ENCODE data around the gene FAM200C. TPM values are rescaled to one million over a fixed set of nuclear protein-coding genes. Genes with fewer than 3 reads are reported as not detected.

The FAM200C gene
- total and polyA plus RNA-seq, 11 donors = 2.2 to 5.0 (median 3.4) TPM

- ATAC-seq (no peak), DNase-seq (peak in 1 of 5 donors; percentile 54)
- Histone ChIP-seq H3K9me3 (no peaks in the 10 kb centered on the region), H3K27me3 (no peaks in the 10 kb centered on the region), H3K36me3 (peaks cover 0 to 15% (median 0%) of the 10 kb centered on the region in 9 donors), H3K4me3 (no peak overlapping the region), H3K27ac (peak overlapping the region in 1 of 12 donors; percentile 18), H3K4me1 (peaks cover 0 to 33% (median 11%) of the 10 kb centered on the region in 12 donors)
- TF ChIP-seq CTCF (IDR thresholded peaks at IDR 0.05) (no peak), POLR2A (IDR thresholded peaks at IDR 0.05) (no peak)
- intact Hi-C loops (cut with DNase I) = no loop called here
- WGBS, 4 donors = 68 to 86% (median 80%) methylated on average over 8 of the region's 8 CpGs
Measured at GRCh38 chr5:160353379-160353778, 46.5 kb downstream of the FAM200C start.

- no peak overlapping the region for H3K27ac ChIP-seq
- no peak for DNase-seq
- H3K4me3 ChIP-seq = no peak overlapping the region
- H3K27me3 ChIP-seq = no peaks in the 10 kb centered on the region
- TF ChIP-seq CTCF (IDR thresholded peaks at IDR 0.05) = no peak
- TF ChIP-seq POLR2A (IDR thresholded peaks at IDR 0.05) = no peak
- H3K36me3 ChIP-seq = peaks cover 0 to 15% (median 0%) of the 10 kb centered on the region in 9 donors
- no peaks in the 10 kb centered on the region for H3K9me3 ChIP-seq
- no peak for ATAC-seq
- intact Hi-C loops (cut with DNase I) = no loop called here
- peaks cover 0 to 22% (median 5%) of the 10 kb centered on the region in 12 donors for H3K4me1 ChIP-seq
- 95 to 100% (median 97%) methylated on average over 4 of the region's 4 CpGs for WGBS, 4 donors
Measured at GRCh38 chr5:160352308-160352707, 47.5 kb downstream of the FAM200C start.

- ATAC-seq (no peak), DNase-seq (no peak)
- 64 to 74% (median 73%) methylated on average over 4 of the region's 4 CpGs for WGBS, 4 donors
- Histone ChIP-seq H3K27me3 (no peaks in the 10 kb centered on the region), H3K9me3 (no peaks in the 10 kb centered on the region), H3K4me3 (no peak overlapping the region), H3K4me1 (peaks cover 0 to 16% (median 0%) of the 10 kb centered on the region in 12 donors), H3K36me3 (peaks cover 0 to 15% (median 0%) of the 10 kb centered on the region in 9 donors), H3K27ac (no peak overlapping the region)
- TF ChIP-seq CTCF (IDR thresholded peaks at IDR 0.05) (no peak), POLR2A (IDR thresholded peaks at IDR 0.05) (no peak)
- intact Hi-C loops (cut with DNase I) = loop anchor here in 5 of 10 donors (5.0 kb wide), 3 partner anchors 268 to 328 kb away; no protein-coding TSS in a partner anchor
Measured at GRCh38 chr5:160349935-160350303, 49.9 kb downstream of the FAM200C start.

GRCh38 chr5:160349249-160349934, 50.5 kb downstream of the FAM200C start:
- Histone ChIP-seq H3K36me3 (peaks cover 0 to 15% (median 0%) of the 10 kb centered on the region in 9 donors), H3K27ac (no peak overlapping the region), H3K4me3 (no peak overlapping the region), H3K9me3 (no peaks in the 10 kb centered on the region), H3K4me1 (peaks cover 0 to 17% (median 0%) of the 10 kb centered on the region in 12 donors), H3K27me3 (no peaks in the 10 kb centered on the region)
- intact Hi-C loops (cut with DNase I) = loop anchor here in 5 of 10 donors (5.0 kb wide), 3 partner anchors 267 to 327 kb away; no protein-coding TSS in a partner anchor
- ATAC-seq = no peak
- DNase-seq = no peak
- no peak for TF ChIP-seq CTCF (IDR thresholded peaks at IDR 0.05)
- TF ChIP-seq POLR2A (IDR thresholded peaks at IDR 0.05) = no peak
- 96 to 97% (median 97%) methylated on average over 24 to 27 of the region's 27 CpGs for WGBS, 4 donors

Data from heart left ventricle (tissue), 16 donors.